ENCODE measurements around the gene SH3BP5L. TPM values are rescaled to one million over a fixed set of nuclear protein-coding genes. Genes with fewer than 3 reads are reported as not detected.
A peak's percentile ranks its signal among the peaks of the same experiment; 100 is the strongest.
"Not testable (repeated sequence)": the region's sequence is repeated elsewhere in the genome, so short reads cannot be mapped to it uniquely, and the experiment has no call there.

The SH3BP5L gene
- total RNA-seq, 1 donor from 2014 or later, result 29.0 TPM

DNA sequence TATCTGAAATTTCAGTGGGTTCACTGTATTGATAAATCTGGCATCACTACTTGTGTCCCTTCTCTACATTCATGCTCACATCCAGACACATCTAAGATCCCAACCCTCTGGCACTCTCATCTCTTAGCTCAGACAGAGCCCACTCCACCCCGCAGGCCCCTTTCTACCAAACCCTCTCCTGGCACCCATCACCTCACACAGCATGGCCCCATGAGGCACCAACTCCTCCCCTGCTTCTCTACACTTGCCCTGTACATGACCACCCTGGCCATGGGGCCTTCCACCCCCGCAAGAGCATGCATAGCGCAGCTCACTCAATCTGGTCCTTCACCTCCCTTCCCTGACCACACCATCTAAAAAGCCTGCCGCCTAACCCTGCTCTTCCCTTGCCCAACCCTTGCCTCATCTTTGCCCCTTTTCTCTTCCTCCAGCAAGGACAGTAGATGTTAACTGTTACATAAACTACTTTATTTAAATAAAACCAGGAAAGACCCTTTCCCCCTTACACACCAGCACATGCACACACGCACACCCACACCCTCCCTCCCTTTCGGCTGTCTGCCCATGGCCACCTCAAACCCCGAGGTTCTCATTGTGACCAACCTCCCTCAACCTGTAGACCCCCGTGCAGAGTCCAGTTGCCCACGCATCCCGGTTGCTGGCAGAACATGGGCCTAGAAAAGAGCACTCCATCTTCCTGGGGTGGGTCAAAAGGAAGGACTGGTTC is 15.6 kb downstream of the SH3BP5L start:
- intact Hi-C loops (cut with micrococcal nuclease), result loop anchor here (5.0 kb wide), 2 partner anchors 123 to 873 kb away; no protein-coding TSS in a partner anchor
- peaks cover 25% of the 10 kb centered on the region for H3K36me3 Mint-ChIP-seq (ENCODE audit: low read depth)
- H3K27ac Mint-ChIP-seq, result no peak overlapping the region

DNA sequence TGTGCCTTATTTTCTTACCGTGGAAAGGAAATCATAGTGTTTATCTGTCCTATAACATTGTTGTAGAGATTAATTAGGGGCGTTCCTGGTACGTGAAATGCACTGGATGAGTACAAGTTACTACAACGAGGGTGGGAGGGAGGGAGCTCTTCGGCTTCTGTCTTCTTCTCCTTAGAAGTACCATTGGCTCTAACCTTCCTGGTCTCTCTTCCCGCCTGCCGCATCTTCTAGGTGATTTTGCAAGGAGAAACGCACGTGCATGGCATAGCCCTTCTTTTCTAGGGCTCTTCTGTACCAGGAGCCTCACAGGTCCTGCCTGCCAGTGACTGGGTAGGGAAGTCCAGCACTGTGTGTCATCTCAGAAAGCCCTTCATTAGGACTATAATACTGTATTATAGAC is 16.8 kb downstream of the SH3BP5L start:
- H3K9me3 Mint-ChIP-seq, result no peaks in the 10 kb centered on the region

More for the DNA sequence above, 15.6 kb downstream of the SH3BP5L start:
- Mint-ChIP-seq H3K4me1 (ENCODE audit: low read depth) (peaks cover 2% of the 10 kb centered on the region), H3K9me3 (no peaks in the 10 kb centered on the region), H3K27me3 (ENCODE audit: insufficient read depth) (no peaks in the 10 kb centered on the region), H3K4me3 (no peak overlapping the region)
- DNase-seq (ENCODE audit: low spot score), result no peak

DNA sequence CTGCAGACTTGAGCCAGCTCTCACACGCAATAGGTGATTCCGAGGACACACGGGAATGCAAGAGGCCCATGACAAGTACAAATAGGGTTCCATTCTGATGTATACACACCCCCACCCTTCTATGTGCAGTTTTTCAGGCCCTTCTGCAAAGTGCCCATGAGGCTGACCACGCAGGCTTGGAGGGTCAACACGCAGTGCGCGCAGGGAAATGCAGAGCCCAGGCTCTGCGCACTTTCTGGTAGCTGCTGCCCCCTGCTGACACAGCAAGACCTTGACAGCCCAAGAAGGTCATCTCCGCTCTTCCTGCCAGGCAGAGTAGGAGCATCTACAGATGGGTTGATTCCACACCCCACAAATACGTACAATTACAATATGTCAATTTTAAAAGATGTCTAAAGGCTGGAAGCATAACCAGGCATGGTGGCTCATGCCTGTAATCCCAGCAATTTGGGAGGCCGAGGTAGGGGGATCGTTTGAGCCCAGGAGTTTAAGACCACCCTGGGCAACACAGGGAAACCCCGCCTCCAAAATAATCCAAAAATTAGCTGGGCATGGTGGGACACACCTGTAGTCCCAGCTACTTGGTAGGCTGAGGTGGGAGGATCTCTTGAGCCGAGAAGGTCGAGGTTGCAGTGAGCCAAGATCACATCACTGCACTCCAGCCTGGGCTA is 18.5 kb downstream of the SH3BP5L start:
- H3K27me3 Mint-ChIP-seq (ENCODE audit: insufficient read depth), result no peaks in the 10 kb centered on the region
- H3K4me3 Mint-ChIP-seq, result no peak overlapping the region
- DNase-seq (ENCODE audit: low spot score), result peak; percentile 25
- H3K27ac Mint-ChIP-seq, result no peak overlapping the region
- intact Hi-C loops (cut with micrococcal nuclease), result loop anchor here (1.0 to 5.0 kb wide), 4 partner anchors 120 to 870 kb away; no protein-coding TSS in a partner anchor
- peaks cover 7% of the 10 kb centered on the region for H3K36me3 Mint-ChIP-seq (ENCODE audit: low read depth)
- H3K9me3 Mint-ChIP-seq, result no peaks in the 10 kb centered on the region
- peaks cover 10% of the 10 kb centered on the region for H3K4me1 Mint-ChIP-seq (ENCODE audit: low read depth)

More for the DNA sequence above, 16.8 kb downstream of the SH3BP5L start:
- no peak overlapping the region for H3K4me3 Mint-ChIP-seq
- peaks cover 10% of the 10 kb centered on the region for H3K4me1 Mint-ChIP-seq (ENCODE audit: low read depth)
- no peaks in the 10 kb centered on the region for H3K27me3 Mint-ChIP-seq (ENCODE audit: insufficient read depth)
- peaks cover 18% of the 10 kb centered on the region for H3K36me3 Mint-ChIP-seq (ENCODE audit: low read depth)
- no peak overlapping the region for H3K27ac Mint-ChIP-seq
- no peak for DNase-seq (ENCODE audit: low spot score)
- intact Hi-C loops (cut with micrococcal nuclease), result loop anchor here (5.0 kb wide), 2 partner anchors 122 to 872 kb away; no protein-coding TSS in a partner anchor

DNA sequence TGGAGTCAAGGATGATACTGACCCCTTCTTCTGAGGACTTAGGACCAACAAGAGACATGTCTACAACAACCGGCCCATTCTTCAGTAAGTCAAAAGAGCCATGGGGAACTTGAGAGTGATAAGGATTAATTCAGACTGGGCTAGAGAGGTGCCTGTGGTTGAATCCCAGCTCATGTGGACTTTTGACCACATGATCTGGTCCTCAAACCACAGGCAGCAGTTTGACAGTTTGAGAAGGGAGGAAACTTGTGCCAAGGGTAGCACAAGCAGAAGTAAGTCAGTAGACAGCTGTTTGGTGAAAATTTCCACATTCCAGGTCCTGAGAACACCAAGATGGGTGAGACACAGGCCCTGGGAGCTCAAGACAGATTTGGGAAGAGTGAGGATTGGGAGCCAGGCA is 19.8 kb downstream of the SH3BP5L start:
- intact Hi-C loops (cut with micrococcal nuclease), result loop anchor here (5.0 kb wide), 2 partner anchors 119 to 869 kb away; no protein-coding TSS in a partner anchor
- Mint-ChIP-seq H3K36me3 (ENCODE audit: low read depth) (peaks cover 1% of the 10 kb centered on the region), H3K4me1 (ENCODE audit: low read depth) (peaks cover 10% of the 10 kb centered on the region), H3K9me3 (no peaks in the 10 kb centered on the region), H3K4me3 (no peak overlapping the region), H3K27me3 (ENCODE audit: insufficient read depth) (peaks cover 4% of the 10 kb centered on the region), H3K27ac (no peak overlapping the region)
- no peak for DNase-seq (ENCODE audit: low spot score)

DNA sequence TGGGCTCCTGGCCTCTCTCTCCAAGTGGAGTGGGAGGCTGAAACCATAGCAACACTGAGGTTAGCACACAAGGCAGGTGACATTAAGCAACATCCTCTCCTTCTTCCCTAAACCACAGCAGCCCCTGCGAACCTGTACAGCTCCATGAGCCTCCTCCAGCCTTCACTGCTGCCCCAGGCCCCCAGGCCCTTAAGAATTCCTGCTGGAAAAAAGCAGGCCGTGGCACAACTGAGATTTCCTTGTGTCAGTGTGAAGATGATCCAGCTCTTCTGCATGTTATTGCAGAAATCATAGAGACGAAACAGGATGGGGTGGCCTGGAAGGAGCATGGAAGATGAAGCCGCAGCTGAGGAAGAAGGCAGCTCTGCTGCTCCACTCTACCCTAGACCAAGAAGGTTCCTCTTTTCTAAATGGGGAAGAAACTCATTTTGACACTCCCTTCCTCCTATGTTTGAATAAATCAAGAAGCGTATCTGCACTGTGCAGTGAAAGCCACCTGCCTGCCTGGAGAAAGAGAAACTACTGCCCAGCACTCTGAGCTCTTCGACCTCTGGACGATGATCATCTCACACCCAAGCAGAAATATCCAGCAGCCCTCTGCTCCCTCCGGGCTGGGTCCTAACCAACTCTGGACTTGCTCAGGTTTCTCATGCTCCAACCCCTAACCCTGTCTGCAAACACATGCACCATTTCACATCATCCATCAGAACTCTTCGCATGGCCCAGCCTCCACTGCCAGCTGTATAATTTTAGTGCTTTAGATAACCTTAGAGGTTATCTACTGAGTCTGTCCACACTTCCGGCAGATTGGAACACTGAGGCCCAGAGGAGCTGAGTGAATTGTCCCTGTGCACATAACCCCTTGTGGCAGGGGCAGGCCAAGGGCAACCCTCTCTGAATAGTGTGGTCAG is 20.7 kb downstream of the SH3BP5L start:
- intact Hi-C loops (cut with micrococcal nuclease), result loop anchor here (5.0 kb wide), 2 partner anchors 118 to 868 kb away; no protein-coding TSS in a partner anchor

DNA sequence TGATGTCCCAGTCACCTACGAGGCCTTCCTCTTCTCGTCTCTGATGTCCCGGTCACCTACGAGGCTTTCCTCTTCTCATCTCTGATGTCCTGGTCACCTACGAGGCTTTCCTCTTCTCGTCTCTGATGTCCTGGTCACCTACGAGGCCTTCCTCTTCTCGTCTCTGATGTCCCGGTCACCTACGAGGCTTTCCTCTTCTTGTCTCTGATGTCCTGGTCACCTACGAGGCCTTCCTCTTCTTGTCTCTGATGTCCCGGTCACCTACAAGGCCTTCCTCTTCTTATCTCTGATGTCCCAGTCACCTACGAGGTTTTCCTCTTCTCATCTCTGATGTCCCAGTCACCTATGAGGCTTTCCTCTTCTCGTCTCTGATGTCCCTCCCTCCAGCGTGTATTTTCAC is 22.2 kb downstream of the SH3BP5L start:
- peaks cover 10% of the 10 kb centered on the region for H3K4me1 Mint-ChIP-seq (ENCODE audit: low read depth)
- H3K36me3 Mint-ChIP-seq (ENCODE audit: low read depth); H3K4me3 Mint-ChIP-seq; intact Hi-C loops (cut with micrococcal nuclease); H3K27me3 Mint-ChIP-seq (ENCODE audit: insufficient read depth); DNase-seq (ENCODE audit: low spot score); H3K9me3 Mint-ChIP-seq; H3K27ac Mint-ChIP-seq: not testable (repeated sequence)

More for the DNA sequence above, 20.7 kb downstream of the SH3BP5L start:
- H3K9me3 Mint-ChIP-seq, result no peaks in the 10 kb centered on the region
- H3K4me3 Mint-ChIP-seq, result no peak overlapping the region
- peaks cover 1% of the 10 kb centered on the region for H3K36me3 Mint-ChIP-seq (ENCODE audit: low read depth)
- no peak for DNase-seq (ENCODE audit: low spot score)
- H3K4me1 Mint-ChIP-seq (ENCODE audit: low read depth), result peaks cover 10% of the 10 kb centered on the region
- no peak overlapping the region for H3K27ac Mint-ChIP-seq
- H3K27me3 Mint-ChIP-seq (ENCODE audit: insufficient read depth), result peaks cover 6% of the 10 kb centered on the region

DNA sequence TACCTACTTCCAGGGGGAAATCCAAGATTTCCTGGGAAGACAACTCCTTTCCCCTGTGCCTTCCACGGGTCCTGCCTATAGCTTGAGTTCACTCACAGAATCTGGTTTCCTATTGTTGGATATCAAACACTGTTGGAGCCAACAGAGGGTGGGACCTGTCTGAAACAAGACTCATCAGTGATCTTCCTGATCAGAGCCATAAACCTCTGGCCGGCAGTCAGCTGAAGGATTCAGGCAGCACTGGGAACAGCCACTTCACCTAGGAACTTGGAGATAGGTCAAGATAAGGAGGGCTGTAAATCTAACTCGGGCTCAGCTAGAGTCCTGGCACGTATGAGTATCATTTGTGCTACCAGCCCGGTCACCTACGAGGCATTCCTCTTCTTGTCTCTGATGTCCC is 23.3 kb downstream of the SH3BP5L start:
- no peak for DNase-seq (ENCODE audit: low spot score)
- intact Hi-C loops (cut with micrococcal nuclease), result no loop called here
- Mint-ChIP-seq H3K4me3 (no peak overlapping the region), H3K4me1 (ENCODE audit: low read depth) (peaks cover 10% of the 10 kb centered on the region), H3K9me3 (no peaks in the 10 kb centered on the region), H3K27me3 (ENCODE audit: insufficient read depth) (peaks cover 12% of the 10 kb centered on the region), H3K36me3 (ENCODE audit: low read depth) (peaks cover 1% of the 10 kb centered on the region), H3K27ac (no peak overlapping the region)

DNA sequence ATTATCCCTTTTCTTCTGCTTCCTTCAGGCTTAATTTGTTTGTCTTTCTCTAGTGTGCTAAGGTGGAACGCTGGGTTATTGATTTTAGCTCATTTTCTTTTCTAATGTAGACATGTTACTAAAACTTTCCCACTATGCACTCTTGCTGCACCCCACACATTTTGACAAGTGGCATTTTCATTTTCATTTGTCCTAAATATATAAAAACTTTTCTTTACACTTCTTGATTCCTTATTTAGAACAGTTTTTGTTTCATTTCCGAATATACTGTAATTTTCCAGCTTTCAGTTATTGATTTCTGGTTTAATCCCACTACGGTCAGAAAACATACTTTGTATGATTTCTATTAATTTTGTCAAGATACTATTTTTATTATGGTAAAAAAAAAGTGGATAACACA is 25.3 kb downstream of the SH3BP5L start:
- no peak overlapping the region for H3K27ac Mint-ChIP-seq
- no peak for DNase-seq (ENCODE audit: low spot score)
- H3K9me3 Mint-ChIP-seq, result no peaks in the 10 kb centered on the region
- peaks cover 10% of the 10 kb centered on the region for H3K4me1 Mint-ChIP-seq (ENCODE audit: low read depth)
- H3K4me3 Mint-ChIP-seq, result no peak overlapping the region
- intact Hi-C loops (cut with micrococcal nuclease), result no loop called here
- peaks cover 18% of the 10 kb centered on the region for H3K27me3 Mint-ChIP-seq (ENCODE audit: insufficient read depth)
- H3K36me3 Mint-ChIP-seq (ENCODE audit: low read depth), result no peaks in the 10 kb centered on the region

DNA sequence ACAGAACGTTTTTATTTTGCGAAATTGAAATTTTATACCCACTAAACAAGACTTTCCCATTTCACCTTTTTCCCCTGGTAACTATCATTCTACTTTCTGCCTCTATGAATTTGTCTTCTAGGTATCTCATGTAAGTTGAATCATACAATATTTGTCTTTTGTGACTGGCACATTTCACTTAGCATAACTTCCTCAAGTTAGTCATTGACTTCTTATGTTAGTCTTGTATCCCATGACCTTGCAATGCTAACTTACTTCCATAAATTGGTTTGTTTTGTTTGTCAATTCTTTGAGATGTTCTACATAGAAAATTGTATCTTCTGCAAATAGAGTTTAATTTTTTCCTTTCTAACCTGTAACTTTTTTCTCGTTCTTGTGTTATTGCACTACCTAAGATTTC is 26.9 kb downstream of the SH3BP5L start:
- Mint-ChIP-seq H3K27ac (no peak overlapping the region), H3K27me3 (ENCODE audit: insufficient read depth) (peaks cover 20% of the 10 kb centered on the region), H3K4me3 (no peak overlapping the region), H3K4me1 (ENCODE audit: low read depth) (peaks cover 4% of the 10 kb centered on the region), H3K36me3 (ENCODE audit: low read depth) (no peaks in the 10 kb centered on the region), H3K9me3 (peaks cover 3% of the 10 kb centered on the region)
- no peak for DNase-seq (ENCODE audit: low spot score)
- intact Hi-C loops (cut with micrococcal nuclease), result no loop called here

DNA sequence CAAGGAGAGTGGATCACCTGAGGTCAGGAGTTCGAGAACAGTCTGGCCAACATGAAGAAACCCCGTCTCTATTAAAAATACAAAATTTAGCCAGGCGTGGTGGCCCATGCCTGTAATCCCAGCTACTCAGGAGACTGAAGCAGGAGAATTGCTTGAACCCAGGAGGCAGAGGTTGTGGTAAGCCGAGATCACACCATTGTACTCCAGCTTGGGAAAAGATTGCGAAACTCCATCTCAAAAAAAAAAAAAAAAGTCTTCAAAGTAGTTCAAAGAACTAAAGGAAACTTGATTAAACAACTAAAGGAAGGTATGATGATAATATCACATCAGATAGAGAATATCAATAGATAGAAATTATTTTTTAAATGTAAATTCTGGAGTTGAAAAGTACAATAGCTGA is 31.1 kb downstream of the SH3BP5L start:
- peaks cover 16% of the 10 kb centered on the region for H3K27me3 Mint-ChIP-seq (ENCODE audit: insufficient read depth)
- intact Hi-C loops (cut with micrococcal nuclease); H3K4me1 Mint-ChIP-seq (ENCODE audit: low read depth); H3K27ac Mint-ChIP-seq; H3K9me3 Mint-ChIP-seq; H3K4me3 Mint-ChIP-seq; H3K36me3 Mint-ChIP-seq (ENCODE audit: low read depth); DNase-seq (ENCODE audit: low spot score): not testable (repeated sequence)

DNA sequence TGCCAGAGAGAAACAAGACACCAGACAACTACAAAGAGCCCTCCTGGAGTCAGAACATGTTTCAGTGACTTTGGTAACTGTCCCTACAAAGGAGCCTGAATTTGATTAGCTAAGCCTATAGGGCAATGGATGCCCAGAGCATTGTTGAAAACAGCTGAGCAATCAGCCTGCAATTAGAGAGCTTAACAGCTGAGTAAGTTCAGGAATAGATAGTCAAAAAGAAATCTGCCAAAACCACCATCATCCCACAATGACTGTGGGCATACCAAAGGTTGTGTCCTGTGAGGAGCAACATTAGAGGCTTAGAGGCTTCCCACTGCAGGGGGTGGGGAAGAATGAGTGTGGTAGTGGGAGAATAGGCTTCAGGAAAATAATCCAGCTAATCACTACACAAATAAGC is 32.1 kb downstream of the SH3BP5L start:
- Mint-ChIP-seq H3K36me3 (ENCODE audit: low read depth) (no peaks in the 10 kb centered on the region), H3K9me3 (peaks cover 3% of the 10 kb centered on the region), H3K4me3 (no peak overlapping the region), H3K27me3 (ENCODE audit: insufficient read depth) (peaks cover 17% of the 10 kb centered on the region), H3K27ac (no peak overlapping the region), H3K4me1 (ENCODE audit: low read depth) (peaks cover 8% of the 10 kb centered on the region)
- no peak for DNase-seq (ENCODE audit: low spot score)
- intact Hi-C loops (cut with micrococcal nuclease), result no loop called here

DNA sequence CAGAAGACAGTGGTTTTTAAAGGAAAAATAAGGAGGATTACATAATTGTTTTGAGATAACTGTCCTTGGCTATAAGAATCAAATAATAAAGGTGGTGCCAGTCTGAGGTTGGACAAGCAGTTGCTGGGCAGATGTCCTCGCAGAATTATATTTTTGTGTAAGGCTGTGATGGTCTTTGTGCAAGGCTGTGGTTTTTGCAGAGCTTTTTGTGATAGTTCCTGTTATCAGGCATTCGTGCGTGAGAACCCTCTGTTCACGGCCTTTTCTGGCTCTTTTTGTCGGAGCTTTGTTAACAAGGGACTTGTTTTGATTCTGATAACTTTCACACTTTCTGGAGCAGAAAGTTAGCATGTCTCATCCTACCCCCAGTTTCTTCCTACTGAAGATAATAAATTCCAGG is 33.4 kb downstream of the SH3BP5L start:
- intact Hi-C loops (cut with micrococcal nuclease), result no loop called here
- Mint-ChIP-seq H3K4me3 (no peak overlapping the region), H3K27me3 (ENCODE audit: insufficient read depth) (peaks cover 14% of the 10 kb centered on the region)

More for the DNA sequence above, 33.4 kb downstream of the SH3BP5L start:
- Mint-ChIP-seq H3K36me3 (ENCODE audit: low read depth) (no peaks in the 10 kb centered on the region), H3K27ac (no peak overlapping the region), H3K9me3 (peaks cover 3% of the 10 kb centered on the region), H3K4me1 (ENCODE audit: low read depth) (peaks cover 8% of the 10 kb centered on the region)
- DNase-seq (ENCODE audit: low spot score), result no peak

All from activated T-helper 1 cell treated with anti-CD3 and anti-CD28 coated beads, Interleukin-12 subunit alpha, Interleukin-12 subunit beta, Interleukin-2, Interleukin-4 antibody, amounts not matched to agents 30 ng/mL and 10 ng/mL and 1 ng/mL, durations not matched to agents 14 hours and 24 hours and 36 hours (primary cell).